HG02870 (cell line): Measurements from ENCODE around the gene ZNF550.
A peak's percentile ranks its signal among the peaks of the same experiment; 100 is the strongest.

Source experiments
- ATAC-seq: cut with Tn5 transposase; IDR thresholded peaks from one replicate; pipeline ENCODE4 v1.9.1; 2021; ENCODE audit warnings: mild to moderate bottlenecking, moderate library complexity; ENCODE audit not compliant: unreplicated experiment

ZNF550 gene

DNA sequence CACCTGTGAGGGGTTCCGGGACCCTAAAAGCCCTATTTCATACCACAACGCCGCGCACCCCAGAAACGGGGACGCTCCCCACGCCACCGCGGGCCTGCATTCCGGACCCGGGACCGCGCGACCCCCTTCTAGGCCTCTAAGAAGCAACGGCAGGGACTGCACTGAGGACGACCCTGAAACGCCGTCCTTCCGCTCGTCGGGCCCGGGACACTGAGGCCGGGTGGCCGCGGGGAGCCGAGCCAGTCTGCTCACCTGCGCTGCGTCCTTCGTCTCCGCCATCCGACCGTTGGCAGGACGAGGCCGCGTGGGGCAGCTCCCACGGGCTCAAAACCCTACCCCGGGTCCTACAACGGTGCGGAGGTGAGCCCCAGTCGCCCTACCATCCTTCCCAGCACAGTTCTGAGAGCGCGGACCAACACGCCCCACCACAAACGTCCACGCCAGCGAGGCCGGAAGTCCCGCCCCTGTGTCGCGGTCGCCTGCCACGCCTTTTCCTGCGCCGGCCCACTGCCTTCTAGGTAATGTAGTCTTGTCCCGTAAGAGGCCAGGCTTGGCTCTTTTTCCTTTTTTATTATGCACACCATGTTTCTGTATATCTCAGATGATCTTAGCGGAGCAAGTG is at the start of gene ZNF550:
TSS of gene ZNF550 (minus strand) at position 460 of the 622 bp plus-strand sequence. CDS start at position 279, 181 bp downstream.
- peak; percentile 97 for ATAC-seq

DNA sequence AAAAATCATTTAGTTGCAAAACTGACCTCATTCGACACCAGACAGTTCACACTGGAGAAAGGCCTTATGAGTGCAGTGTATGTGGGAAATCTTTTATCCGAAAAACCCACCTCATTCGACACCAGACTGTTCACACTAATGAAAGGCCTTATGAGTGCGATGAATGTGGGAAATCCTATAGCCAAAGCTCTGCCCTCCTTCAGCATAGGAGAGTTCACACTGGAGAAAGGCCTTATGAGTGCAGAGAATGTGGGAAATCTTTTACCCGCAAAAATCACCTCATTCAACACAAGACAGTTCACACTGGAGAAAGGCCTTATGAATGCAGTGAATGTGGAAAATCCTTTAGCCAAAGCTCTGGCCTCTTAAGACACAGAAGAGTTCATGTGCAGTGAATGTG is 47.3 kb upstream of the ZNF550 start:
- ATAC-seq, result no peak

DNA sequence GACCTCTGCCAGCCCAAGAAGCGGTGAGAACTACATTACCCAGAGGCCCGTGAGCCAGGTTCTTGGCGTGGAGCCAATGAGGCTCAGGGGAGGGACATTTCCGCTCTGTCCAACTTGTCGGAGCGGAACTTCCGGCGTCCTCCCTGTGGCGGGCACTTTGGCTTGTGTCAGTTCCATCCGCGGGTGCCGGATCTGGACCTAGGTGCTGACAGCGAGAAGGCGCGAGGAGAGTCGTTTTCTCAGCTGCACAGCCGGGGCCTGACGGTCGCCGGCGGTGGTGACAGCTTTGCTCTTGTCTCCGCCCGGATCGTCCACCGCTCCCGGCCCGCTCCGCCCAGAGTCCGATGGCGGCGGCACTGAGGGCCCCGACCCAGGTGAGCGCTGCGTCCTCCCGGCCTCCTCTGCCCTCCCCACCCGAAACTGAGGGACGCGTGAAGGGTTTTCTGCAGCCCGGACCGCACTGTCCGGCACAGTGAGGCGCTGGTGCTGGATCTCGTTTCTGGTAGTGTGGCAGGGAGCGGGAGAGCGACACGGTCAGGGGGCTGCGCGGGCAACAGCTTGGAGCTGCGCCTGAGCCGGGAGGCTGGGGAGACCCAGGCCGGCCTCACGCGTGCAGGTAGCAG is 40.2 kb upstream of the ZNF550 start, which contains the start of gene ZNF530:
TSS of gene ZNF530 (plus strand) at position 125 of the 623 bp plus-strand sequence. CDS start 4,461 bp downstream, outside the sequence.
- peak; percentile 94 for ATAC-seq

DNA sequence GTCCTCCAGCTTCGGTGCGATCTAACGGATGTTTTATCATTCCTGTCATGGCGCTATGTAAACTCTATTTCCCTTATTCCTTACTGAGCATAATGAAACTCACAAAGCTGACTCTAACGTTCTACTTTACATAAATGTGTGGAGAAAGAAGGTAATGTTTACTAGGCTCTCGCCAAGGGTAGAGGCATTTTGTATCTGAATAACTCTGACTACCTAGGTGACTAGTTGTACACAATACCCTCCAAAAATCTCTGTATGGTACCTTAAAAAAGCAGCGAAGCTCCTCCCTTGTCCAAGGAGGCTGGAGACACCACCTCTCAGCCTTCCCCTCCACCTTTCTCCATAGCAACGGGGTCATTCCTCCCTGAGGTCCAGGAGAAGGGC is 39.7 kb upstream of the ZNF550 start:
- peak; percentile 22 for ATAC-seq

DNA sequence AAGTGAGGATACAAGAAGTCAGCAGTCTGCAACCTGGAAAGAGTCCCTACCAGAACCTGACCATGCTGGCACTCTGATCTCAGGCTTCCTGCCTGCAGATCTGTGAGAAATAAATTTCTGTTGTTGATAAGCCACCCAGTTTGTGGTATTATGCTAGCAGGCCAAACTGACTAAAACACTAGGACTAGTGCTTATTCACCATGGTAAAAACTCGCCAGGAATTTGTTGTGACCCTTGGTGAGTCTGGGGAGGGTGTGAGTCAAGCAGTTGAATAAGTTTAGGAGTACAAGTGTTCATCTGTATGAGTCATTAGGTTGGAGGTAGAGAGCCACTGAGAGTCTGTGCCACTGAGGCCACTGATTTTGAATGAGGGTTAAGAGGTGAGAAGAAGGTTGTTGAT is 27.9 kb upstream of the ZNF550 start:
- ATAC-seq, result no peak

DNA sequence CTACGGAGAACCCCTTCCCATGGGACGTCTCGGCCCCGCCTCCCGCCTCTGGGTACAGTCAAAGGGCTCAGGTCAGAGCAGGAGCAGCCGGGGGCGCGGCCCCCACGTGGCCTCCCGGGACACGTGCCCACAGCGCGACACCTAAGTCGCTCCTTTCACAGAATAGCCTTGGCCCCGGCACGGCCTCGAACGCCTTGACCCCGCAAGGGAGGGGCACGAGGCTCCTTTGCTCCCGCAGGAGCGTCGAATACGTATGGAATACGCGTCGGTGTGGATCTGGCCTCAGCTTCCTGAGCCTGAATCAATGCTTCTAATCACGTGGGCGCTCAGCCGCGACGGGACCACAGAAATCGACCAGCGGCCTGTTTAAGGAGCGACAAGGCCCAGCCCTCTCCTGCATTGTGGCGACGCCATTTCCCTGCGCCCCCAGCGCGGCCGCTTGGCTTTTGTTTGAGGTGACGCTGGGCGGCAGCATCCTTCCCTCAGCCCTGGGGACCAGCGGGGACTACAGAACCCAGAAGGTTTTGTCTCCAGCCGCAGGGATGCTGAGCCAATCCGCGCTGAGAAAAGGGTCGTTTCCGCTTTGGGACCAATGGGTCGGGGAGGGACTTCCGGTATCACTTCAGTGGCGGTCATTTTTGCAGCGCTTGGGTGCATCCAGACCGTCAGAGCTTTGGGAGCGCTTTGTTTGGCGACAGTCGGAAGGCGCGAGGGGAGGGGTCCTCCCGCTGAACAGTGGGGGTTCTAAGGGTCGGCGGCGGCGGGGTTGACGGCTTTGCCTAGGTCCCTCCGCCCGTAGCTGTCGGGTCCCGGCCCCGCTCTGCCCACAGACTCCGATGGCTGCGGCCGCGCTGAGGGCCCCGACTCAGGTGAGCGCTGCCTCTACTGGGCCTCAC is 24.1 kb upstream of the ZNF550 start, which contains the start of gene ZIK1:
TSS of gene ZIK1 (plus strand) at position 625 of the 896 bp plus-strand sequence. CDS start at position 837, 212 bp downstream.
- ATAC-seq, result peak; percentile 80

DNA sequence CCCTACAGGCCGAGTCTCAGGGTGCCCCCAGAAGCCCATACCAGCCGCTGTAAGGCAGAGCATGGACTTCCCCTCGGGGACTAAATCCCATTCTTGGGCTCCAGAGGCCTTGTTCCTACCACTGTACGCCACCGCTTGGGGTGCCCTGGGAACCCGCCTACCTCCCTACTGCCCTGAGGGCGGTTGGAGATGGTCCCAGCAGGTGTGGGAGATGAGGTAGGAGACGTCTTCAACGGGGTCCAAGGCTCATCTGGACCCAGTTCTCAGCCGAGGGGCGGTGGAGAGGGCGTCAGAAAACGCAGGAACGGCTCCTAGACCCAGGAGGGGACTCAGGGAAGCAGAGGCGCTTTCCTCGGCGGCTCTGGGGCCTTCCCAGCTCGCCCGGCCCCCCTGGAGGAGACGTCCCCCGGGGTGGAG is 23.4 kb upstream of the ZNF550 start:
- ATAC-seq, result no peak

DNA sequence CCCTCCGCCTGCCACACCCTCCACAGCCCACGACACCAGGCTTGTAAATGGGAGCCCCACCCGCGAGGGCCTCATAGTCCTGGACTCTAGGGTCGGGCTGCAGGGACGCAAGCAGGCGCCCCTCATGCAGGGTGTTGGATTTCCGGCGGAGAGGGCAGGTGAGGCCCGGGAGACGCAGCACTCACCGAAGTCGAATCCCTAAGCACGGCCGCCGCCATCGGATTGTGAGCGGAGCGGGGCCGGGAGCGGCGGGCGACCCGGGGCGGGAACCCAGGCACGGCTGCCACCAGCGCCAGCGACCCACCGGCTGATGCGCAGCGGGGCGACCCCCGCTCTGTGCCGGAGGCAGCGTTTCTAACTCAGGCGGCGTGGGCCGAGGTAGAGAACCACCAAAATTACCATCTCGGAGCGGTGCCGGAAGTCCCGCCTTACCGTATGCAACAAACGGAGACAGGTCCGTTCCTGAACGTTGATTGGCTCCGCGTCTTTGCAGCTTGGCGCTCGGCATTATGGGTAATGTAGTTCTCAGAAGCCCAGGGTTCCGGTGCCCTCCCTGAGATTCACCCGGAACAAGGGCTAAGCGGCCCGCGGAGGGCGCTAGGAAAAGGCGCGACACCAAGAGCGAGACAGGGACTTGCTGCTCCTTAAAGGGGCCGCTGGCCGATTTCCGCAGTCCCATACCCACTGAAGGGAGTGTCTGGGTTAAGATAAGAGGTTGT is 19.0 kb upstream of the ZNF550 start, which contains the start of gene ZNF416:
TSS of gene ZNF416 (minus strand) at position 425 of the 719 bp plus-strand sequence. CDS start at position 218, 207 bp downstream.
- peak; percentile 93 for ATAC-seq

DNA sequence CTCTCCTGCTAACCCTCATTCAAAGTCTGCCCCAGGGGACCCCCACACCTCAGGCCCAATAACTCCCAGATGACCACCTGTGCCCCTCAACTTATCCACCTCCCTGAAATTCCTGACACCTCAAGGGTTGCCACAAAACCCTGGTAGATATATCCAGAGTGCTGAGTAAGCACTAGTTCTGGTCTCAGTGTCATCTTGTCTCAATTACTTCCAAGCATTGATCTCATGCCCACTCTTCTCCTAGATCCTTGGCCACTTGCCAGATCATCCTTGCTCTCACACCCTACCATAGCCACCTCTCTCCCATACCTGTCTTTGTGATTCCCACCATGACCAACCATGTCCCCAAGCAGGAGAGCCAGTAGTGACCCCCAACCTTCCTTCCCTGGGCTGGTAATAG is 17.0 kb upstream of the ZNF550 start:
- no peak for ATAC-seq

DNA sequence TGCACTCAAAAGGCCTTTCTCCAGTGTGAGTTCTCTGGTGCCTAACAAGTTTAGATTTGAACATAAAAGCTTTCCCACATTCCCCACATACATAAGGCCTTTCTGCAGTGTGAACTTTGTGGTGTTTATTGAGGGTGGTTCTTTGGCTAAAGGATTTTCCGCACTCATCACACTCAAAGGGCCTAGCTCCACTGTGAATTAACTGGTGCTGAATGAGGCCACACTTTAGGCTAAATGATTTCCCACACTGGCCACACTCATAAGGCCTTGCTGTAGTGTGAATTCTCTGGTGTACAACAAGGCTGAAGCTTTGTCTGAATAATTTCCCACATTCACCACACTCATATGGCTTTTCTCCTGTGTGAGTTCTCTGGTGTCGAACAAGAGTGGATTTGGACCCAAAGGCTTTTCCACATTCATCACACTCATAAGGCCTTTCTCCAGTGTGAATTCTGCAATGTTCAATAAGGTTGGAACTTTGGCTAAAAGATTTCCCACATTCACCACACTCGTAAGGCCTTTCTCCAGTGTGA is 12.8 kb upstream of the ZNF550 start:
- no peak for ATAC-seq

DNA sequence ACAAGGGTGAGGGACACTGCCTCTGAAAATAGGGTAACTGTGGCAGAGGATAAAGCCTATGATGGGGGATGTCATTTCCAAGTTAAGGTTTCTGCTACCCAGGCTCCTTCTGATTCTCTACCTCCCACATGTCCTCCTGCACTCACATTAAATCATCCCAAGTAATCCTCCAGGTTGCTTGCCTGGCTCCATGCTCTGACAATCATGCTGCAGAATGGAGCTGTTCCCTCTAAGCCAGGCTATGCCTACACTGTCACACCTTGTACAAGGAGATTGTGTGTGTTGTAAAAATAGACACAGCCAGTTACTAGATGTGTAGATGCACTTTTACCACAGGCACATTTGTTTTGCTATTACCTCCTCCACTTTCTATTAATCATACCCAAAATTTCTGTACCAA is 11.0 kb upstream of the ZNF550 start:
- ATAC-seq, result no peak

DNA sequence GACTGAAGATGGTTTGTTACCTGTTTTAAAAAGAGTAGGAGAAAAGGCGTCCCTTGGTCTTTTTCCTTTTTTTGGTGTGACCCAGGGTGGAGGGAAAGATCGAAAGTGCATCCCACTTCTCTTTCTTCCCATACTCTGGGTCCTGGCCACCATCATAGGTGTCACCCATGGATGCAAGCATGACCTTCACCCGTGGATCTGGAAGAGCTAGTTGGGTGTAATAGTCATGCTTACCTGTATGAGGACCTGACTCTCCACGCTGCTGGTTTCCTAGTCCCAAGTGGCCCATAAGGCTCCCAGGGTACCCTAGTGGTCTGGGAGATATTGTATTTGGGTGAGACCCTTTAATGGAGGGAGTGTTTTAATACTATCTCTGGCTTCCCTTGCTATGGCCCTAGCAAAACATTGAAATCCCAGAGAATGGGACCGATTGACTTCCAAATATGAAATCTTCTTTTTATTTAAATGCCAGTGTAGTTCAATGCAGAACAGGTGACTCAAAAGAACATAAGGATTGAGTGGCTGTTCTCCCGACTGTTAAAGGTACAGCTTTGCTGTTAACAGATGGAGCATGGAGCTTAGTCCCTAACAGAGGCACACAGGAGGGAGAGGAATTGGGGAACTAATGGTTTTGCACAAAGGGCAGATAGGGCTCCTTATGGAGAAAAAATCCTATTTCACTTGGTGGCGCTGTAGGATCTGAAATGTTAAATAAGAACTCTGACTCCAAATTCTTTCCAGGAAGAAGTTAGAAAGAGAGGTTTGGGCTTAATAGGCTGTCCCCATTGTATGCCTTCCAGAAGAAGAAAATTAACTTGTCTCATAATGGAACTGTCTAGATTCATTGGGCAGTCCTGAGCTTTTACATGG is 7.0 kb upstream of the ZNF550 start:
- ATAC-seq, result no peak

DNA sequence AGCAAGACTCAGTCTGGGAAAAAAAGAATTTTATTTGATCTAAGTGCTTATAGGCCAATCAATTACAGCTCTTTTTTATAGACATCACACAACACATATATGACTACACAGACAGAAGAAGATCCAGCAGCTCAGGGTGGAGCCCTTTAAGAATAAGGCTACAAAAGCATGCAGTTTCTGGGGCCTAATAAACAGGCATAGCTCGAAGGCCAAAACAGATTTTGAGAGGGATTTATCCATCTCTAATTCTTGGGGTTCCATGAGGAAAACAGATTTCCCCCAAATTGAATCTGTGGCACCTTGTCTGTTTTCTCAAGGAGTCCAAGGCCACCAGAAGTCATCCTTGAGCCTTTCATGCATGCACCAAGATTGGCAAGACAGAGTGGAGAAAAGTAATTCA is 3.9 kb upstream of the ZNF550 start:
- no peak for ATAC-seq

DNA sequence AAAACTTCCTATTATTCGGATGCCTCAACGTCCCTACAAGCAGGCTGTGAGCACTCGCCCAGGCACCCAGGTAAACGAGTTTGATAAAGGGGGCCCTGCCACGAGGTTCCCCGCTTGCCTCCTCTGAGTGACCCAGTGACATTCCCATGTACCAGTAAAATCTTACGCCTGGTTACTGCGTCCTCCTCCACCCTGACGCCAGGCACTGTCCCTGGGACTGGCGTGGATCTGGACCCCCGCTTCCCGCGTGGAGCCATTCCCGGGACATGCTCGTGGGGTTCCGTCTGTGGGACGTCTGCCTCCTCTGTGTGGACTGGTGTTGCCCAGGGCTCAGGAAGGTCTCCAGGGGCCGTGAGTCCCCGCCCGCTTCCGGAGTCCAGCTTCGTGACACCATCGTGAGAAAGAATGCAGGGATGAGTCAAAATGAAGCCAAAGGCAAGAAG is 407 bp upstream of the ZNF550 start:
- ATAC-seq, result no peak

DNA sequence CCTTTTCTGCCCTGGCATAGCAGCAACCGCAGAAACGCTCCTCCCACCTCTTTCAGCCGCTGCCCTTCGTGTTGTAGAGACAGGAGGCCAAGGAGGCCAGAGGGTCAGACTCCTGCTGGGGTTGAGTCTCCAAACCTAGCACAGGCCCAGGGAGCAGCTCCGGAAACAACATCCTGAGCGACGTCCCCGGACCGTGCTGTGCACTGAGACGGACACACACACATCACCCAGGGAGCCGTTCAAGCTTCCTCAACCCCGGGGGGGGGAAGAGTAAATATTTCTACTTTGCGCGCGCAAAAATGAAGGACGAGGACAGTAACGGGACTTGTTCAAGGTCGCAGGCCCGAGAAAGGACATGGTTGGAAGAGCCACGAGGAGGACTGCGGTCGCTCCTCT is 657 bp downstream of the ZNF550 start:
- ATAC-seq, result no peak

DNA sequence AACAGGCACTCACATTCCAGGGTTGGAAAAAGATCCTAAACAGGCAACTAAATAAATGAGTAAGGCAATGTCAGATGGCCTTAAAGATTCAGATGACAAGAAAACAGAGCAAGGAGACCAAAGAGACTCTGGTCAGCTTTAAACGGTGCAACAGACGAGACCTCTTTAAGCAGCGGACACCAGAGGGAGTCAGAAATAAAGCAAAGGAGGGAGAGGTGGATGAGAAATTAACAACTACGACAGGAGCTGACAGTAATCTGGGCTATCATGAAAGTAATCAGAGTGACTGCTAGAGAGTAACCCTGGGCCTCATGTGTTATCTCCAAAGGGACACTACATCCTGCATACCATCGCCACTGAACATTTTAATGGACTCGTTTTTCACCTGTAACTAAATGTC is 1.1 kb downstream of the ZNF550 start:
- no peak for ATAC-seq

DNA sequence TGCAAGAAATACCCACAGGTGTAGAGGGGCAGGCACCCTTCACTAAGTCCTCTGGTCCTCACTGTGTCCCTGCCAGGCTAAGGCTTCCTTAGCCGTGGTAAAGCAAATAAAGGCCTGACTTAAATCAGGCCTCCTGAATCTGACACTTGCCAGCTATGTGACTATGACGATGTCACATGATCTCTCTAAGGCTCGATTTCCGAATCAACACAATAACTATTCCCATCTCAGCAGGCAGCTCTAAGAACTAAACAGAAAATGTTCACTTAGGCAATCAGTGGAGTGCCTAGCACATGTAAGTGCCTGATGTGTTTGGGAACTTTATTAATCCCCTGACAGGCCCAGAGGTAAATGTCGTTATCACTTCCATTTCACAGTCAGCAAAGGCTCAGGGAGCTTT is 2.0 kb downstream of the ZNF550 start:
- no peak for ATAC-seq

DNA sequence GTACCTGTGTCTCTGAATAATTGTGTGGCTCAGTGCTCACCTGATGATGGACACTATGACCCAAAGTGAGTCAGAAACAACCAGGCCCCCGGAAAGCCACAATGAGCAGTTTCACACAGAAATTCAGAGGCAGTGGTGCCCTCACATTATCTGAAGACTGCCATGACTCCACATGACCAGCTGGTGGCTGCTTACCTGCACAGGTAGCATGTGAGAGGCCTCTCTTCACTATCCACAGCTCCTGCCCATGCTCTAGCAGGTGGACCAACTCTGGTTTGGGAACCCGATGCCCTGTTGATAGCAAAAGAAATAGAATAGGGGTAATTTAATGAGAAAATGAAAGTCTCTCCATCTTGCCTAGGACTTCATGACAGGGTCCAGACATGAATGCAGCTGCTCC is 7.2 kb downstream of the ZNF550 start:
- ATAC-seq, result no peak

DNA sequence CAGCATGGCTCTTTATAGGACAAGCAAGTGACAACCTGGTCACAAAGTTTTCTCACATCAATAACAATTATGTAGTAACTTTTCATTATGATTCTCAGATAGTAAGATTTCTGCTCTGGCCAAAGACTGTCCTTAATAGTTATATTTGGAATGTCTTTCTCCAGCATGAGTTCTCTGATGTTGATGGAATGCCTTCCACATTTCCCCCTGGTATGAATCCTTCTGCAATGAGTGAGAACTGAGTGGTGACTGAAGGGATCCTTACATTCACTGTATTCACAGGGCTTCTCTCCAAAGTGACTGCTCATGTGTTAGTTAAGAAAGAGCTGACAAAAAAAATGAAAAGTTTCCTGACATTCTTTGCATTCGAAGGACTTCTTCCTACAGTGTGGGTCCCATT is 13.2 kb downstream of the ZNF550 start:
- no peak for ATAC-seq
